Measurements from ENCODE around the gene ANO7. TPM values are rescaled to one million over a fixed set of nuclear protein-coding genes. Genes with fewer than 3 reads are reported as not detected.

Gene ANO7
- total RNA-seq, 4 donors from 2014 or later: 0.10 to 0.62 (median 0.24) TPM

DNA sequence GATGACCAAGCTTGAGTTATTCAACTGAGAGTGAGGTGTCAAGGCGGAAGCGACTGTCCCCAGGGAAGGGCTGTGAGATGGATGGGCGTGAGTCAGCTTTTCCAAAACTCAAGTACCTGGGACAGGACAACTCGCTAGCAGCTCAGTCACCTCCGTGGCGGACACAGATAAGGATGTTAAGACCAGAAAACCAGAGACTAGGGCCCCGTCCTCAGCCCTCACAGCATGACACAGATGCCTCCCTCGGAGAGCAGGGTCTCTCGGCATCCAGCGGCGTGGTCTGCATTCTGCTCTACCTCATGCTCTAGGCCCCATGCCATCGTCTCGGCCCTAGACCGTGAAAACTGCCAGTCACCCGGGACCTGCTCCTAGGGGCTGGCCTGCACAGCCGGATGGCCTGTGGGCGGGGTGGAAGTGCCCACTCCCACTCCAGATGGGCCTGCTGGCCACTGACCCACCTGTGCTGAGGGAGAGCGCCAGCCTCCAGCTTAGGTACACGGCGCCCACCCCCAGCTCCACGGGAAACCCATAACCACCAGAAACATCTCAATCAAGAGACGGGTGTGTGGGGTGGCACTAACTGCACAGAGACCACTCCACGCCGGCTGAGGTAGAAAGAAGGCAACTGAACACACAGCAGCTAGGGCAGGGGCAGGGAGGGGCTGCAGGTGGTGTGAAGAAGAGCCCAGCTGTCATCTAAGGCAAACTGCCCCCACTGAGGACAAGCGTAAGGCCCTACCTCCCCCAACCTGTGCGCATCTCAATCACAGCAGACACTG is 39.8 kb downstream of the ANO7 start:
- DNase-seq (no peak), ATAC-seq (no peak)
- H3K9me3 ChIP-seq: no peaks in the 10 kb centered on the region
- peaks cover 0 to 75% of the 10 kb centered on the region in 2 donors for H3K36me3 ChIP-seq
- intact Hi-C loops (cut with DNase I; ENCODE audit: low total_unique reads): no loop called here
- no peaks in the 10 kb centered on the region for H3K27me3 ChIP-seq
- no peak overlapping the region for H3K27ac ChIP-seq
- in situ Hi-C loops (cut with MboI; ENCODE audit: low sequenced_read_pairs in 4 of 4): no loop called here
- no peaks in the 10 kb centered on the region for H3K4me1 ChIP-seq
- TF ChIP-seq POLR2A (IDR thresholded peaks at IDR 0.05) (no peak), CTCF (IDR thresholded peaks at IDR 0.05 in 4 of 5, conservative IDR thresholded peaks at IDR 0.05 in 1 of 5) (no peak)
- H3K4me3 ChIP-seq: no peak overlapping the region

- ATAC-seq (no peak), DNase-seq (no peak)
- Histone ChIP-seq H3K36me3 (peaks cover 0 to 82% of the 10 kb centered on the region in 2 donors), H3K27me3 (no peaks in the 10 kb centered on the region), H3K4me1 (no peaks in the 10 kb centered on the region), H3K9me3 (no peaks in the 10 kb centered on the region), H3K4me3 (no peak overlapping the region), H3K27ac (no peak overlapping the region)
- intact Hi-C loops (cut with DNase I; ENCODE audit: low total_unique reads) (no loop called here), in situ Hi-C loops (cut with MboI; ENCODE audit: low sequenced_read_pairs in 4 of 4) (no loop called here)
- no peak for TF ChIP-seq CTCF (IDR thresholded peaks at IDR 0.05 in 4 of 5, conservative IDR thresholded peaks at IDR 0.05 in 1 of 5)
- no peak for TF ChIP-seq POLR2A (IDR thresholded peaks at IDR 0.05)
Observed at GRCh38 chr2:241228860-241229516, 40.5 kb downstream of the ANO7 start.

DNA sequence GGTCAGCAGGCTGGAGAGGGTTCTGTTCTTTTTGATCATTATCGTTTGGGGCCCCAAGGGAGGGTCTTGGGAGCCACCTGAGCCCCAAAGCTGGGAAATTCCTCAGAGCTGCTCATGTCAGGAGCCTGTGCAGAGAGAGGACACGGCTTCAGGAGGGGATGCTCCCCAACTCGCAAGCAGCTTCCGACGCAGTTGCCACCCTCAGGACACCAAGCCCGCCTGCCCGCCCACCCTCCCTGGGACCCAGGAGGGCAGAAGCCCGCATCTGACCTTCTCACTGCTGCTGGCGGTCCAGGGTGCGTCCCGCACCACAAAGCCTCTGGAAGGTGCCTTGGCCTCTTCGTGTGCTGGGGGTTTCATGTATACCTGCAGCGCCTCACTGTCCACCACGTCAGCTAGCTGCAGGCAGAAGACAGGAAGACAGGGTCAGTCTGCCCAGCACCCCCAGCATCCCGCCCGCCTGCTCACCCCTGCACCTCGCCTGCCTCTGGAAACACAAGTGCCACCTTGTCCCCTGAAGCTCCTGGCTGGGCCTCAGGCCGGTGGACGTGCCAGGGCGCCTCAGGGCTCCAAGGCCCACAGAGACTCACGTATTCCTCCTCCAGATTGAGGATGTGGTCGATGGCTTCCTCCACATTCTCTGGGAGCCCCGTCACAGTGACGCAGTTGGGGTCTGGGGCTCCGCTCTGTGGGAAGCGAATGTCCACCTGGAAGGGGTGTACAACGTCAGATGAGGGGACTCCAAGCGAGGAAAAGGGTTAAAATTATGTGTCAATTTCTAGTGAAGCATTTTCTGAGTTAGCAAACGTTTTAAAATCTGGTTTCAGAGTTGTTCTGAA is 41.3 kb downstream of the ANO7 start:
- Histone ChIP-seq H3K4me1 (no peaks in the 10 kb centered on the region), H3K9me3 (no peaks in the 10 kb centered on the region), H3K36me3 (peaks cover 0 to 90% of the 10 kb centered on the region in 2 donors), H3K27me3 (no peaks in the 10 kb centered on the region), H3K4me3 (no peak overlapping the region), H3K27ac (no peak overlapping the region)
- TF ChIP-seq POLR2A (IDR thresholded peaks at IDR 0.05): no peak
- TF ChIP-seq CTCF (IDR thresholded peaks at IDR 0.05 in 4 of 5, conservative IDR thresholded peaks at IDR 0.05 in 1 of 5): no peak
- intact Hi-C loops (cut with DNase I; ENCODE audit: low total_unique reads) (no loop called here), in situ Hi-C loops (cut with MboI; ENCODE audit: low sequenced_read_pairs in 4 of 4) (no loop called here)
- DNase-seq: no peak
- ATAC-seq: no peak

DNA sequence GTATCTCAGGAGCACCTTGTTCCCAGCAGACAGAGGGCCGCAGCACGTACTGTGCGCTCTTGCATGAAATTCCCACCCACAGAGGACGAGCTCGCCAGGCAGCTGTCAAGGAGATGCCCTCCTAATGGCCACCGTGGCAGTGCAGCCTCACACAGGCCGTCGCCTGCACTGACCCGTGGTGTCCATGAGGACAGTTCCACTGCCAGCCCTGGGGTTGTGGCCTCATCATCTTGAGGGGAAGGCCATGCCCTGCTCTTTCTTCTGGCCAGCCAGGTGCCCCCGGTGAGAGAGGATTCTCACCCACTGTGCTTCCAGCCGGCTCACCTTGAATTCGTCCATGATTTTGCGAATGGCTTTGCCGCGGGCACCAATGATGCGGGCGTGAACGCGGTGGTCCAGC is 42.0 kb downstream of the ANO7 start:
- Histone ChIP-seq H3K4me3 (no peak overlapping the region), H3K27me3 (no peaks in the 10 kb centered on the region), H3K36me3 (peaks cover 0 to 96% of the 10 kb centered on the region in 2 donors), H3K4me1 (no peaks in the 10 kb centered on the region), H3K9me3 (no peaks in the 10 kb centered on the region), H3K27ac (no peak overlapping the region)
- TF ChIP-seq POLR2A (IDR thresholded peaks at IDR 0.05): no peak
- no peak for TF ChIP-seq CTCF (IDR thresholded peaks at IDR 0.05 in 4 of 5, conservative IDR thresholded peaks at IDR 0.05 in 1 of 5)
- DNase-seq (no peak), ATAC-seq (no peak)
- intact Hi-C loops (cut with DNase I; ENCODE audit: low total_unique reads) (no loop called here), in situ Hi-C loops (cut with MboI; ENCODE audit: low sequenced_read_pairs in 4 of 4) (no loop called here)

All from gastrocnemius medialis (tissue), 4 donors.